Activated T-cell treated with anti-CD3 and anti-CD28 coated beads, Interleukin-2, amount 50 U/mL, for 72 hours (primary cell): ENCODE data around the gene STARD3NL. TPM values are rescaled to one million over a fixed set of nuclear protein-coding genes. Genes with fewer than 3 reads are reported as not detected.
"Not testable (repeated sequence)": the region's sequence is repeated elsewhere in the genome, so short reads cannot be mapped to it uniquely, and the experiment has no call there.

Experiments used
- ATAC-seq, 2 donors: fragments of 150-1000 bp; cut with Tn5 transposase; replicated peaks in 1 of 2; 2 replicates each; pipeline ENCODE4 v1.10.0; 2021; ENCODE audit warnings: moderate library complexity in 2 of 2, mild to moderate bottlenecking in 1 of 2
- DNase-seq, 2 donors: peaks; one replicate each; pipeline ENCODE4 v3.0.0; 2021 to 2022; ENCODE audit warnings: mixed read lengths in 1 of 2
- H3K27ac Mint-ChIP-seq: one replicate; pipeline ENCODE4 v1.8.0; 2022; ENCODE audit warnings: mild to moderate bottlenecking, moderate library complexity, mixed read lengths
- H3K27me3 Mint-ChIP-seq: one replicate; pipeline ENCODE4 v1.8.0; 2022; ENCODE audit warnings: low read depth, mixed read lengths
- H3K36me3 Mint-ChIP-seq, 2 donors: one replicate each; pipeline ENCODE4 v1.8.0; 2022; ENCODE audit warnings: mixed read lengths in 2 of 2, mild to moderate bottlenecking in 1 of 2; ENCODE audit not compliant: insufficient read depth in 2 of 2
- H3K4me1 Mint-ChIP-seq: one replicate; pipeline ENCODE4 v1.8.0; 2022; ENCODE audit warnings: low read depth, mixed read lengths
- H3K4me3 Mint-ChIP-seq, 2 donors: one replicate each; pipeline ENCODE4 v1.8.0; 2022; ENCODE audit warnings: mild to moderate bottlenecking in 2 of 2, mixed read lengths in 2 of 2, moderate library complexity in 2 of 2
- H3K9me3 Mint-ChIP-seq, 2 donors: one replicate each; pipeline ENCODE4 v1.8.0; 2022; ENCODE audit warnings: mixed read lengths in 2 of 2
- total RNA-seq, 2 donors: library from RNA; stranded (reverse); gene quantifications; one replicate each; pipeline ENCODE4 v1.2.3, GENCODE V29; 2022

STARD3NL gene
- total RNA-seq, 2 donors from 2014 or later = 25.8 to 26.7 TPM

- DNase-seq = no peak
- H3K27me3 Mint-ChIP-seq = no peaks in the 10 kb centered on the region
- H3K4me3 Mint-ChIP-seq = no peak overlapping the region
- H3K4me1 Mint-ChIP-seq = peaks cover 20% of the 10 kb centered on the region
- no peaks in the 10 kb centered on the region for H3K9me3 Mint-ChIP-seq
- ATAC-seq = no peak
- no peak overlapping the region for H3K27ac Mint-ChIP-seq
- H3K36me3 Mint-ChIP-seq = peaks cover 6 to 11% of the 10 kb centered on the region in 2 donors
These were observed 37.1 kb downstream of the STARD3NL start for GRCh38 chr7:38215115-38215514.

DNA sequence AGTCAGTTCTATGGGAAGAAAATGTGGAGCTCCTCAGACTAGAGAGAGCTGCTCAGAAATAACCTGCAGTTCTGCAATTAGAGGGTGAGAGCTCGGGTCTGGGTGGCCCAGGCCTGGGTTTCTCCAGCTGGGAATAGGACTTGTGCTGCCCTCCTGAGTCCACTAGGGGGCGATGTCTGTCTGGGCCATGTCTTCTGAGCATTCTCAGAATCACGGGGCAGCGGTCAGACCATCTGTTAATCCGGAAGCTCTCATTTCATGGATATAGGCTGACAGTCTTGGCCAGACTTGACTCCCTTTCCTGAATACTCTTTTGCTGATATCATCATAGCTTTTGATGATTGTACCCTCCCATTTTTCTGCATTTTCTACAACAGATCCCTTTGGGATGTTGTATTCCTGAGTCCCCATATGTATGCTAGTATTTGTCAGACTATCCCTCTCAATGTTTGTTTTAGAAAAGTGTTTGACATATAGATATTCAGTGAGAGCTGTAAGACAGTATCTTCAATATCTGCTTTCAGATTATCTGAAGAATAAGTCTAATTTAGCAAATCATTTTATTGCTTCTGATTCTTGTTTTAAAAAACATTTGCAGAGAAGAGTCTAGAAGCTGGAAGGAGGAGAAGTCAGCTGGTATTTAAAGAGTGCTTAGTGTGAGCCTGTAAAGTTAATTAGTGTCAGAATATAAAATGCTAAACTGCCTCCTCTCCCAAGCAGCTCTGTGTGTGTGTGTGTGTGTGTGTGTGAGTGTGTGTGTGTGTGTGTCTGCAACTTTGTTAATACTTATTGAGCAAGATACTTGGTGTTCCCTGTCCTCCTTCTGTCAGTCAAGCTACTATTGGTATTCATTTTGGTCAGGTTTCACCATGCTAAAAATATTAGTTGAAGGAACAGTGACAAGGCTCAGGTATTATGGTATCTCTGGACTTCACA, 38.0 kb downstream of the STARD3NL start:
- Mint-ChIP-seq H3K4me1 (peaks cover 28% of the 10 kb centered on the region), H3K4me3 (peak overlapping the region in 1 of 2 donors; percentile 48), H3K9me3 (no peaks in the 10 kb centered on the region), H3K36me3 (peaks cover 8 to 16% of the 10 kb centered on the region in 2 donors), H3K27me3 (no peaks in the 10 kb centered on the region), H3K27ac (peak overlapping the region; percentile 34)
- DNase-seq (peak; percentile 74 to 80), ATAC-seq (peak; percentile 74 to 78)

GRCh38 chr7:38217672-38218071, 39.6 kb downstream of the STARD3NL start:
- no peaks in the 10 kb centered on the region for H3K9me3 Mint-ChIP-seq
- H3K4me1 Mint-ChIP-seq = peaks cover 31% of the 10 kb centered on the region
- ATAC-seq (peak in 1 of 2 donors; percentile 53), DNase-seq (no peak)
- peak overlapping the region; percentile 63 for H3K27ac Mint-ChIP-seq
- H3K4me3 Mint-ChIP-seq = peak overlapping the region in 1 of 2 donors; percentile 48
- H3K36me3 Mint-ChIP-seq = peaks cover 8 to 16% of the 10 kb centered on the region in 2 donors
- H3K27me3 Mint-ChIP-seq = no peaks in the 10 kb centered on the region

- peaks cover 8 to 16% of the 10 kb centered on the region in 2 donors for H3K36me3 Mint-ChIP-seq
- peak overlapping the region; percentile 86 for H3K27ac Mint-ChIP-seq
- no peaks in the 10 kb centered on the region for H3K27me3 Mint-ChIP-seq
- H3K4me1 Mint-ChIP-seq = peaks cover 31% of the 10 kb centered on the region
- ATAC-seq = peak; percentile 88
- H3K4me3 Mint-ChIP-seq = peak overlapping the region in 1 of 2 donors; percentile 42
- no peak for DNase-seq
- no peaks in the 10 kb centered on the region for H3K9me3 Mint-ChIP-seq
These were observed 42.4 kb downstream of the STARD3NL start for GRCh38 chr7:38220452-38220851.

- no peak overlapping the region for H3K4me3 Mint-ChIP-seq
- peaks cover 8 to 11% of the 10 kb centered on the region in 2 donors for H3K36me3 Mint-ChIP-seq
- H3K27ac Mint-ChIP-seq = peak overlapping the region; percentile 66
- DNase-seq (peak; percentile 18 to 49), ATAC-seq (peak in 1 of 2 donors; percentile 37)
- no peaks in the 10 kb centered on the region for H3K27me3 Mint-ChIP-seq
- H3K4me1 Mint-ChIP-seq = peaks cover 17% of the 10 kb centered on the region
- H3K9me3 Mint-ChIP-seq = no peaks in the 10 kb centered on the region
These were observed 44.5 kb downstream of the STARD3NL start for GRCh38 chr7:38222481-38223096.

DNA sequence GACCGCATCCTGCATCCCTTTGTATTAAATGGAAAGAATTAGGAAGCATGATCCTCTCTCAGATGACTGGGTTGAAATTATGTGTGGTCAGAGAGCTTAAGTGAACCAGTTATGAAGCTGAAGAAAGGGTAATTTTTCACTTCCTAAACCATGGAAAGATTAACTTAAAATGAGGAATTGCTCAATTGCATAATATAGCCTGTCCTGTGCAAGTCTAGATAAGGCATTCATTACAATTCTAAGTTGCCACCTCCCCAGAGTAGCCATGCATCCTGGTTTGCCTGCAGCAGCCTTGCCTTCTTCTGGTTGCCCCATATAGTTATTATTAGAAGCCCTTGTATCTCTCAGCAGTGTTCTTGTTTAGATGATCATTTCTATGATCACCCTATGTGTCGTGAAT, 45.3 kb downstream of the STARD3NL start:
- DNase-seq (no peak), ATAC-seq (no peak)
- no peaks in the 10 kb centered on the region for H3K27me3 Mint-ChIP-seq
- no peak overlapping the region for H3K4me3 Mint-ChIP-seq
- no peak overlapping the region for H3K27ac Mint-ChIP-seq
- peaks cover 17% of the 10 kb centered on the region for H3K4me1 Mint-ChIP-seq
- H3K36me3 Mint-ChIP-seq = peaks cover 8 to 11% of the 10 kb centered on the region in 2 donors
- H3K9me3 Mint-ChIP-seq = no peaks in the 10 kb centered on the region

GRCh38 chr7:38224392-38224791, 46.3 kb downstream of the STARD3NL start:
- Mint-ChIP-seq H3K4me1 (peaks cover 17% of the 10 kb centered on the region), H3K4me3 (peak overlapping the region in 1 of 2 donors; percentile 31), H3K27me3 (no peaks in the 10 kb centered on the region), H3K27ac (peak overlapping the region; percentile 31), H3K36me3 (peaks cover 8 to 11% of the 10 kb centered on the region in 2 donors), H3K9me3 (no peaks in the 10 kb centered on the region)
- DNase-seq (no peak), ATAC-seq (no peak)

GRCh38 chr7:38229386-38229785, 51.3 kb downstream of the STARD3NL start:
- peak overlapping the region in 1 of 2 donors; percentile 39 for H3K4me3 Mint-ChIP-seq
- H3K4me1 Mint-ChIP-seq = peaks cover 33% of the 10 kb centered on the region
- no peak for DNase-seq
- H3K27ac Mint-ChIP-seq = peak overlapping the region; percentile 82
- no peak for ATAC-seq
- H3K36me3 Mint-ChIP-seq = peaks cover 2 to 12% of the 10 kb centered on the region in 2 donors
- H3K9me3 Mint-ChIP-seq = no peaks in the 10 kb centered on the region
- H3K27me3 Mint-ChIP-seq = no peaks in the 10 kb centered on the region

GRCh38 chr7:38229884-38230642, 52.0 kb downstream of the STARD3NL start:
- no peak for ATAC-seq
- peaks cover 2 to 12% of the 10 kb centered on the region in 2 donors for H3K36me3 Mint-ChIP-seq
- H3K4me3 Mint-ChIP-seq = peak overlapping the region in 1 of 2 donors; percentile 39
- peaks cover 33% of the 10 kb centered on the region for H3K4me1 Mint-ChIP-seq
- no peaks in the 10 kb centered on the region for H3K27me3 Mint-ChIP-seq
- no peaks in the 10 kb centered on the region for H3K9me3 Mint-ChIP-seq
- peak overlapping the region; percentile 82 for H3K27ac Mint-ChIP-seq
- no peak for DNase-seq

- H3K27ac Mint-ChIP-seq = peak overlapping the region; percentile 16
- peaks cover 2 to 12% of the 10 kb centered on the region in 2 donors for H3K36me3 Mint-ChIP-seq
- no peaks in the 10 kb centered on the region for H3K9me3 Mint-ChIP-seq
- DNase-seq (peak; percentile 70 to 80), ATAC-seq (peak; percentile 90 to 92)
- H3K4me3 Mint-ChIP-seq = peak overlapping the region; percentile 46 to 65
- H3K4me1 Mint-ChIP-seq = peaks cover 33% of the 10 kb centered on the region
- no peaks in the 10 kb centered on the region for H3K27me3 Mint-ChIP-seq
These were observed 54.7 kb downstream of the STARD3NL start for GRCh38 chr7:38232502-38233366.

DNA sequence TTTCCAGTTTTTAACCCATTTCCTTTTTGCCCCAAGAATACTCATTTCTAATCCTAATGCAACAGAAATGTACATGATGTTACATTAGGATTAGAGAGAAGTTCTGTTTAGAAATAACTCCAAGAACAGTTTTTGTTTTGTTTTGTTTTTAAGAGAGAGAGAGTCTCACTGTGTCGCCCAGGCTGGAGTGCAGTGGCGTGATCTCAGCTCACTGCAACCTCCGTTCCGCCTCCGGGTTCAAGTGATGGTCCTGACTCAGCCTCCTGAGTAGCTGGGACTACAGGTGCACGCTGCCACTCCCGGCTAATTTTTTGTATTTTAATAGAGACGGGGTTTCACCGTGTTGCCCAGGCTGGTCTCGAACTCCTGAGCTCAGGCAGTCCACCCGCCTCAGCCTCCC, 56.7 kb downstream of the STARD3NL start:
- peak overlapping the region in 1 of 2 donors; percentile 34 for H3K4me3 Mint-ChIP-seq
- H3K4me1 Mint-ChIP-seq = peaks cover 33% of the 10 kb centered on the region
- ATAC-seq, DNase-seq, H3K9me3 Mint-ChIP-seq, H3K27me3 Mint-ChIP-seq, H3K27ac Mint-ChIP-seq: not testable (repeated sequence)
- peaks cover 2 to 11% of the 10 kb centered on the region in 2 donors for H3K36me3 Mint-ChIP-seq

DNA sequence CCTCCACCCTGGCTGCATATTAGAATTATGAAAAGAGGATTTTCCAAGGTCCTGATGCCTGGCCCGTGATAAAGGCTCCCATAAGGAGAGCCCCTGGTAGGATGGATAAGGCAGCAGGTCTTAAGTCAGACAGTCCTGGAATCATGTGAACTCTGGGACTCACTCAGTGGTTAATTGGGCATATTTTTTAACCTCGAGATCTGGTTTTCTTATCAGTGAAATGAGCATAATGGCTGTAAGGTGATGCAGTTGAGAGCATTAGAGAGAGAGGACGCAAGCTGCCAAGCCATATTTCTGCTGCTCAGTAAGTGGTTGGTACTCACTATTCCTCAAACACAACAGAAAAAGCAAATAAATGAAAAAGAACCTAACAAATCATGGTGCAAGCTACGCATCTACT, 57.6 kb downstream of the STARD3NL start:
- H3K4me1 Mint-ChIP-seq = peaks cover 29% of the 10 kb centered on the region
- H3K4me3 Mint-ChIP-seq = no peak overlapping the region
- DNase-seq = no peak
- no peak overlapping the region for H3K27ac Mint-ChIP-seq
- no peak for ATAC-seq
- no peaks in the 10 kb centered on the region for H3K27me3 Mint-ChIP-seq
- H3K9me3 Mint-ChIP-seq = no peaks in the 10 kb centered on the region
- H3K36me3 Mint-ChIP-seq = peaks cover 1 to 3% of the 10 kb centered on the region in 2 donors
